HTERT RPE-1 (cell line): ENCODE data around the gene PIGQ.

Source experiments
- in situ Hi-C: fragments of 300-500 bp; cut with MboI; formaldehyde crosslinking; loops from 4 replicates; pipeline ENCODE4 v1.14.3; 2020; ENCODE audit warnings: low sequenced_read_pairs

The PIGQ gene

GRCh38 chr16:569445-570254 lies at the start of gene PIGQ:
Gene PIGQ, plus strand, starts transcription at chr16:569968. Its CDS starts 4,107 bp downstream, at chr16:574075.
- in situ Hi-C loops = no loop called here

- in situ Hi-C loops = no loop called here
Observed at GRCh38 chr16:520847-521246, 48.9 kb upstream of the PIGQ start.

GRCh38 chr16:521381-522210 lies 48.2 kb upstream of the PIGQ start:
- in situ Hi-C loops = no loop called here

- in situ Hi-C loops = no loop called here
Observed at GRCh38 chr16:522320-523096, 47.3 kb upstream of the PIGQ start.

- in situ Hi-C loops = no loop called here
Observed at GRCh38 chr16:523097-523741, 46.5 kb upstream of the PIGQ start.

GRCh38 chr16:524274-525040 lies 45.3 kb upstream of the PIGQ start:
- in situ Hi-C loops = no loop called here

GRCh38 chr16:525123-525519 lies 44.6 kb upstream of the PIGQ start:
- in situ Hi-C loops = no loop called here

GRCh38 chr16:525520-526180 lies 44.1 kb upstream of the PIGQ start:
- in situ Hi-C loops = no loop called here

GRCh38 chr16:526181-527014 lies 43.4 kb upstream of the PIGQ start:
- in situ Hi-C loops = no loop called here

- in situ Hi-C loops = no loop called here
Observed at GRCh38 chr16:527015-527903, 42.5 kb upstream of the PIGQ start, which contains the start of gene CAPN15. Gene CAPN15, plus strand, starts transcription at chr16:527712. Its CDS starts 19,127 bp downstream, at chr16:546839.

GRCh38 chr16:528111-529011 lies 41.4 kb upstream of the PIGQ start:
- in situ Hi-C loops = no loop called here

GRCh38 chr16:529012-529575 lies 40.7 kb upstream of the PIGQ start:
- in situ Hi-C loops = no loop called here

GRCh38 chr16:530111-530817 lies 39.5 kb upstream of the PIGQ start:
- in situ Hi-C loops = no loop called here

GRCh38 chr16:531494-532125 lies 38.2 kb upstream of the PIGQ start:
- in situ Hi-C loops = no loop called here
